Spinal cord (tissue), 10 donors: ENCODE measurements around the gene BTAF1. TPM values are rescaled to one million over a fixed set of nuclear protein-coding genes. Genes with fewer than 3 reads are reported as not detected.

Experiments used
- DNase-seq, 6 donors: peaks; one replicate each; pipeline versions ENCODE4 v3.0.0 to v3.0.0-alpha.2; 2013 to 2015; ENCODE audit warnings: low spot score in 6 of 6, low read depth in 4 of 6
- H3K27ac ChIP-seq: one replicate; pipeline ENCODE4 v1.5.1; 2013; ENCODE audit warnings: low read depth, low read length, control low read depth
- H3K27me3 ChIP-seq: one replicate; pipeline ENCODE4 v1.6.1; 2013; ENCODE audit warnings: low read length; ENCODE audit not compliant: control insufficient read depth, insufficient read depth
- H3K36me3 ChIP-seq: one replicate; pipeline ENCODE4 v1.6.1; 2013; ENCODE audit warnings: low read length; ENCODE audit not compliant: control insufficient read depth, insufficient read depth
- H3K4me1 ChIP-seq: one replicate; pipeline ENCODE4 v1.6.1; 2013; ENCODE audit warnings: low read length; ENCODE audit not compliant: control insufficient read depth, insufficient read depth
- H3K4me3 ChIP-seq: one replicate; pipeline ENCODE4 v1.5.1; 2013; ENCODE audit warnings: low read depth, low read length, control low read depth
- H3K9me3 ChIP-seq: one replicate; pipeline ENCODE4 v1.6.1; 2013; ENCODE audit warnings: low read length; ENCODE audit not compliant: control insufficient read depth, insufficient read depth
- WGBS: methylation state at CpG from one replicate; pipeline ENCODE4 v1.1.5; 2013; ENCODE audit warnings: missing lambda C conversion rate; ENCODE audit not compliant: insufficient coverage; 5-methylcytosine and 5-hydroxymethylcytosine counted together
- long read RNA-seq, 4 donors: transcript quantifications; one replicate each; lab custom pipeline, GENCODE V29; 2026
- polyA plus RNA-seq, 2 donors: library from polyadenylated mRNA; unstranded; fragments of 120-200 nt; gene quantifications; one replicate each; pipeline ENCODE4 v1.2.1, GENCODE V29; 2013; ENCODE audit not compliant: insufficient read length in 2 of 2
- total RNA-seq, 2 donors: library from RNA; depleted of rRNA in 1 of 2; stranded (reverse); fragments of 120-200 nt in 1 of 2; fragments of >200 nt in 1 of 2; gene quantifications; one replicate each; pipeline versions ENCODE4 v1.2.3 to v1.2.4, GENCODE V29; 2013 to 2014
- donor health status: healthy.

BTAF1 gene
- total RNA-seq (10 to 100 TPM; 48.8 to 60.1 TPM), polyA plus RNA-seq (10 to 100 TPM; 23.2 to 30.7 TPM)
- long read RNA-seq, donor 1, partial matches to known transcripts, result 10 of 10 reads
- long read RNA-seq, donor 1, other reads (novel, unspliced or antisense), result 0 of 10 reads
- long read RNA-seq, donor 2, result 0 reads
- long read RNA-seq, donor 3, result 0 reads
- long read RNA-seq, donor 4, partial matches to known transcripts, result 18 of 18 reads
- long read RNA-seq, donor 4, other reads (novel, unspliced or antisense), result 0 of 18 reads

GRCh38 chr10:91923371-91924211 lies at the start of gene BTAF1:
Gene BTAF1, plus strand, starts transcription at chr10:91923770. Its CDS starts 307 bp downstream, at chr10:91924077.
- Histone ChIP-seq H3K9me3 (no peaks in the 10 kb centered on the region), H3K27me3 (no peaks in the 10 kb centered on the region), H3K27ac (peak within 1 kb of the TSS; percentile 85), H3K4me1 (peaks cover 10% of the 10 kb centered on the region), H3K4me3 (peak within 1 kb of the TSS; percentile 89), H3K36me3 (peaks cover 2% of the 10 kb centered on the region)
- under 1% methylated on average over 64 of the region's 65 CpGs for WGBS
- peak; percentile 88 to 98 (median 94) for DNase-seq

- Histone ChIP-seq H3K4me3 (no peak overlapping the region), H3K36me3 (no peaks in the 10 kb centered on the region), H3K27ac (no peak overlapping the region), H3K27me3 (no peaks in the 10 kb centered on the region), H3K9me3 (no peaks in the 10 kb centered on the region), H3K4me1 (peaks cover 7% of the 10 kb centered on the region)
- WGBS, result no CpG with 5 or more reads among the region's 2 CpGs
- DNase-seq, result no peak
Observed at GRCh38 chr10:91875156-91875555, 48.4 kb upstream of the BTAF1 start.

- no peaks in the 10 kb centered on the region for H3K9me3 ChIP-seq
- H3K27ac ChIP-seq, result no peak overlapping the region
- H3K27me3 ChIP-seq, result no peaks in the 10 kb centered on the region
- WGBS, result no CpG with 5 or more reads among the region's 1 CpG
- H3K4me1 ChIP-seq, result peaks cover 10% of the 10 kb centered on the region
- no peak for DNase-seq
- H3K36me3 ChIP-seq, result no peaks in the 10 kb centered on the region
- H3K4me3 ChIP-seq, result no peak overlapping the region
Observed at GRCh38 chr10:91875779-91876178, 47.8 kb upstream of the BTAF1 start.

GRCh38 chr10:91879515-91880170 lies 43.9 kb upstream of the BTAF1 start:
- H3K9me3 ChIP-seq, result no peaks in the 10 kb centered on the region
- no peaks in the 10 kb centered on the region for H3K36me3 ChIP-seq
- peak overlapping the region; percentile 10 for H3K27ac ChIP-seq
- WGBS, result 7% methylated on average over 4 of the region's 7 CpGs
- peaks cover 24% of the 10 kb centered on the region for H3K4me1 ChIP-seq
- no peak overlapping the region for H3K4me3 ChIP-seq
- DNase-seq, result peak in 3 of 6 donors; percentile 21 to 88 (median 88)
- H3K27me3 ChIP-seq, result no peaks in the 10 kb centered on the region

GRCh38 chr10:91880310-91880709 lies 43.3 kb upstream of the BTAF1 start:
- H3K4me3 ChIP-seq, result no peak overlapping the region
- peaks cover 29% of the 10 kb centered on the region for H3K4me1 ChIP-seq
- peak in 2 of 6 donors; percentile 40 to 61 for DNase-seq
- WGBS, result 78% methylated on average over 1 of the region's 3 CpGs
- no peaks in the 10 kb centered on the region for H3K27me3 ChIP-seq
- H3K9me3 ChIP-seq, result no peaks in the 10 kb centered on the region
- H3K27ac ChIP-seq, result peak overlapping the region; percentile 10
- no peaks in the 10 kb centered on the region for H3K36me3 ChIP-seq

GRCh38 chr10:91883549-91884444 lies 39.8 kb upstream of the BTAF1 start:
- 12% methylated on average over 15 of the region's 20 CpGs for WGBS
- peak overlapping the region; percentile 93 for H3K27ac ChIP-seq
- peak in 4 of 6 donors; percentile 40 to 90 (median 62) for DNase-seq
- H3K9me3 ChIP-seq, result no peaks in the 10 kb centered on the region
- H3K27me3 ChIP-seq, result no peaks in the 10 kb centered on the region
- H3K36me3 ChIP-seq, result no peaks in the 10 kb centered on the region
- H3K4me1 ChIP-seq, result peaks cover 42% of the 10 kb centered on the region
- H3K4me3 ChIP-seq, result peak overlapping the region; percentile 31

- no peaks in the 10 kb centered on the region for H3K36me3 ChIP-seq
- H3K9me3 ChIP-seq, result no peaks in the 10 kb centered on the region
- WGBS, result no CpG with 5 or more reads among the region's 1 CpG
- peak overlapping the region; percentile 93 for H3K27ac ChIP-seq
- peak in 1 of 6 donors; percentile 62 for DNase-seq
- H3K4me3 ChIP-seq, result no peak overlapping the region
- H3K27me3 ChIP-seq, result no peaks in the 10 kb centered on the region
- H3K4me1 ChIP-seq, result peaks cover 39% of the 10 kb centered on the region
Observed at GRCh38 chr10:91884536-91884935, 39.0 kb upstream of the BTAF1 start.

- no peaks in the 10 kb centered on the region for H3K36me3 ChIP-seq
- peaks cover 32% of the 10 kb centered on the region for H3K4me1 ChIP-seq
- H3K27ac ChIP-seq, result peak overlapping the region; percentile 93
- DNase-seq, result no peak
- WGBS, result 100% methylated on average over 3 of the region's 9 CpGs
- no peak overlapping the region for H3K4me3 ChIP-seq
- no peaks in the 10 kb centered on the region for H3K9me3 ChIP-seq
- no peaks in the 10 kb centered on the region for H3K27me3 ChIP-seq
Observed at GRCh38 chr10:91885362-91886079, 38.0 kb upstream of the BTAF1 start.
